Effector memory CD8-positive, alpha-beta T cell (primary cell): ENCODE data around the gene CHST4.
"Not testable (repeated sequence)": the region's sequence is repeated elsewhere in the genome, so short reads cannot be mapped to it uniquely, and the experiment has no call there.

Experiments
- ATAC-seq: fragments of 150-1000 bp; cut with Tn5 transposase; replicated peaks from 2 replicates; pipeline ENCODE4 v1.10.0; 2021; ENCODE audit warnings: mild to moderate bottlenecking, moderate library complexity
- DNase-seq, 3 experiments: peaks; one replicate each; pipeline ENCODE4 v3.0.0; 2021
- H3K27ac Mint-ChIP-seq, 2 donors: one replicate each; pipeline ENCODE4 v1.8.0; 2022; ENCODE audit warnings: mild to moderate bottlenecking in 2 of 2, mixed read lengths in 2 of 2, moderate library complexity in 2 of 2
- H3K27me3 Mint-ChIP-seq, 2 donors: one replicate each; pipeline ENCODE4 v1.8.0; 2022; ENCODE audit warnings: mixed read lengths in 2 of 2
- H3K36me3 Mint-ChIP-seq: one replicate; pipeline ENCODE4 v1.8.0; 2022; ENCODE audit warnings: mild to moderate bottlenecking, moderate library complexity, mixed read lengths; ENCODE audit not compliant: insufficient read depth
- H3K4me1 Mint-ChIP-seq, 2 donors: one replicate each; pipeline ENCODE4 v1.8.0; 2022; ENCODE audit warnings: low read depth in 2 of 2, mixed read lengths in 2 of 2
- H3K4me3 Mint-ChIP-seq, 2 donors: one replicate each; pipeline ENCODE4 v1.8.0; 2022; ENCODE audit warnings: mild to moderate bottlenecking in 2 of 2, mixed read lengths in 2 of 2, moderate library complexity in 2 of 2
- H3K9me3 Mint-ChIP-seq, 2 donors: one replicate each; pipeline ENCODE4 v1.8.0; 2022; ENCODE audit warnings: mixed read lengths in 2 of 2

The CHST4 gene

DNA sequence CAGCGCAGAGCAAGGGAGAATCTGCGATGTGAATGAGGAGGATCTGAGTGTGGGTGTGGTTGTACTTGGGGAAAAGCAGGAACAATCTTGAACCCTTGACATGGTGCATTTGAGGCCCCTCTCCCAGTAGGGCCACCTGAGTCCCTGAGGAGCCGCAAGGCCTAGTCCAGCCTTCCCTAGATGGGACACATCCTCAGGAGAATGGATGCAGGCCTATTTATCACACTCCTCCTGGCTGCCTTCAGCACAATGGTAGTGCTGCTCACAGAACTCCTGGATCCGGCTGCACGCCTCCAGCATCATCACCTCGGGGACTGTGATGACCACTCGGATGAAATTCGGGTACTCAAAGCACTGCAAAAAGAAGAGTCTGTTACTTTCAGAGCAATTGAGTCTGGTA lies 41.7 kb downstream of the CHST4 start:
- Mint-ChIP-seq H3K36me3 (peaks cover 14% of the 10 kb centered on the region), H3K27ac (no peak overlapping the region), H3K4me1 (peaks cover 15 to 19% of the 10 kb centered on the region in 2 donors), H3K9me3 (no peaks in the 10 kb centered on the region), H3K4me3 (no peak overlapping the region), H3K27me3 (peaks cover 13 to 26% of the 10 kb centered on the region in 2 donors)
- ATAC-seq = no peak
- no peak for DNase-seq

DNA sequence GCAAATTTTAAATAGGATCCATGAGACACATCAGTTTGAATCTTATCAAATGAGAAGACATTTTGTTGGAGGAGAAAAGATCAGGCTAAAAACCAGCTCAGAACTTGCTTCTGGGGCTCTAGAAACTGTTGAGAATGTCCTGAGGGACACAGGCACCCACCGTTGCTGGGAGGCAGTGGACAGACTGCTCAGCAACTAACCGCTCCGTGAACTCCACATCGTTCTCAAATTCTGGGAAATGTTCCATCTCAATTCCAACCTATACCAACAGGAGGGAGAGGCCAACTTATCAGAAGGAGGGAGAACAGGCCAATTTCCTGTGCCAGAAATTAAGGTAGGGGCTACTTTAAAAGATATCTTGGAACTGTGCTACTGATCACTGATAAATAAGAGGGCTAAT lies 42.3 kb downstream of the CHST4 start:
- Mint-ChIP-seq H3K36me3 (peaks cover 14% of the 10 kb centered on the region), H3K4me1 (peaks cover 15 to 19% of the 10 kb centered on the region in 2 donors), H3K9me3 (no peaks in the 10 kb centered on the region), H3K4me3 (no peak overlapping the region), H3K27ac (no peak overlapping the region), H3K27me3 (peaks cover 13 to 26% of the 10 kb centered on the region in 2 donors)
- DNase-seq (no peak), ATAC-seq (no peak)

DNA sequence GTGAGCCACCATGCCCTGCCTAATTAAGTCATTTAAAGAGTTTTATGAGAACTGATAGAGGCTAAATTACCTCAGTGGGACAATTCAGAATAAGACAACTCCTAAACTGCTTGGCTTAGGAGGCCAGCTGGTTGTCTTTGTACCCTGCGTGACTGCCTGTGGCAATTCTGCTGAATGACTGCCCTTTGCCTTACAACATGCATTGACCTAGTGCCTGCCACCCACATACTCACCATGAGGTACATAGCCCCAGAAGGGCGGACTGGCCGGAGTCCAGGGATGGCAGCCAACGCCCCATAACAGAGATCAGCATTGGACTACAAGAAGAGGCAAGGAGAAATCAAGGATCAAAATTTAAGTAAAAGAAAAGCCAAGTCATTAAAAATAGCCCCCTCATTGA lies 43.4 kb downstream of the CHST4 start:
- H3K27me3 Mint-ChIP-seq = peaks cover 13 to 26% of the 10 kb centered on the region in 2 donors
- no peak overlapping the region for H3K27ac Mint-ChIP-seq
- H3K36me3 Mint-ChIP-seq = peaks cover 11% of the 10 kb centered on the region
- DNase-seq = no peak
- H3K9me3 Mint-ChIP-seq = no peaks in the 10 kb centered on the region
- no peak for ATAC-seq
- H3K4me3 Mint-ChIP-seq = no peak overlapping the region
- H3K4me1 Mint-ChIP-seq = peaks cover 12% of the 10 kb centered on the region in 2 donors

DNA sequence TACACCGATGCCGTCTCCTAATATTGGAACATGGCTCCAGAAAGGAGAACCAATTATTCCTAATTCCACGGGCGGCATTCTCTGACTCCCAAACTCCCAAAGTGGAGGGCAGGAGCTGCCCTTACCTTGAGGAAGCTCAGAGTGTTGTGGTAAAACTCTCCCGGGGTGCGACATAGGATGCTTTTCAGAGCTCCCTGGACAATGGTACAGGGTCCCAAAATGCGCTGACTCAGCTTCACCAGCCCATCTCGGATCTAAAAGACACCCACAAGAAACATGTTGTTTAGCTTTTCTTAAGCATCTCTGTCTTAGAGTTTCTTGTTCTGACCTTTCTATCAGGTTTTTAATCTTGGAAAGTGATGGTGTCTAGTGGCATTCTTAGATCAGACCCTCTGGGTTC lies 43.9 kb downstream of the CHST4 start:
- Mint-ChIP-seq H3K4me3 (no peak overlapping the region), H3K27me3 (peaks cover 13 to 26% of the 10 kb centered on the region in 2 donors), H3K4me1 (peaks cover 8% of the 10 kb centered on the region in 2 donors), H3K9me3 (no peaks in the 10 kb centered on the region), H3K36me3 (peaks cover 6% of the 10 kb centered on the region), H3K27ac (no peak overlapping the region)
- no peak for DNase-seq
- ATAC-seq = no peak

DNA sequence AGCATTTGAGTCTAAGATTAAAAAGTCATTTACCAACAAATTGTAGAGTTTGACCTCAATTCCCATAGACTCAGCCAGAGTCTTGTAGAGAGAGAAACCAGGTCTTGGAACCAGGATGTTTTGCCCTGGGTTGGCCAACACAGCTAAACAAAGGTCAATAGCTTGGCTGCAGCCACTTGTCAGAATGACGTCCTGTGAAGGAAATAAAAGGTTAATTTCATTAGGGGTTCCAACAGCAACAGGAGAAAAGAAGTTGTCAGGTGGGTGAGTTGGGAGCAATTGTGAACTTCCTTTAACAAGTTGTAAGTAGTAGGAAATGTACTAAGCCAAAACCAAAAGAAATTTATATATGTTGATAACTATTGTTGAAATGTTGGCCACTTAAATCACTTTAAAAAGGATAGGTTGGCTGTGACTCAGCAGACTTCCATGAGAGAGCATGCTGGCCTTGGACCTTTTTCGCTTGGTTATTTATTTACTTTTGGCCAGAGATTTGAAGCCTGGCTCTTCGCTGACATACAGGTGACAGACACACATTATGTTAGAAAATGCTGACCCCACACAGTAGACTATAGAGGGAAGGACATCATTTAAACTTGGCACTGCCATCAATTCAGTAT lies 46.4 kb downstream of the CHST4 start:
- H3K9me3 Mint-ChIP-seq = no peaks in the 10 kb centered on the region
- no peak for ATAC-seq
- DNase-seq = no peak
- H3K27ac Mint-ChIP-seq = no peak overlapping the region
- no peaks in the 10 kb centered on the region for H3K36me3 Mint-ChIP-seq
- no peaks in the 10 kb centered on the region for H3K4me1 Mint-ChIP-seq
- H3K27me3 Mint-ChIP-seq = peaks cover 21 to 51% of the 10 kb centered on the region in 2 donors
- H3K4me3 Mint-ChIP-seq = no peak overlapping the region

DNA sequence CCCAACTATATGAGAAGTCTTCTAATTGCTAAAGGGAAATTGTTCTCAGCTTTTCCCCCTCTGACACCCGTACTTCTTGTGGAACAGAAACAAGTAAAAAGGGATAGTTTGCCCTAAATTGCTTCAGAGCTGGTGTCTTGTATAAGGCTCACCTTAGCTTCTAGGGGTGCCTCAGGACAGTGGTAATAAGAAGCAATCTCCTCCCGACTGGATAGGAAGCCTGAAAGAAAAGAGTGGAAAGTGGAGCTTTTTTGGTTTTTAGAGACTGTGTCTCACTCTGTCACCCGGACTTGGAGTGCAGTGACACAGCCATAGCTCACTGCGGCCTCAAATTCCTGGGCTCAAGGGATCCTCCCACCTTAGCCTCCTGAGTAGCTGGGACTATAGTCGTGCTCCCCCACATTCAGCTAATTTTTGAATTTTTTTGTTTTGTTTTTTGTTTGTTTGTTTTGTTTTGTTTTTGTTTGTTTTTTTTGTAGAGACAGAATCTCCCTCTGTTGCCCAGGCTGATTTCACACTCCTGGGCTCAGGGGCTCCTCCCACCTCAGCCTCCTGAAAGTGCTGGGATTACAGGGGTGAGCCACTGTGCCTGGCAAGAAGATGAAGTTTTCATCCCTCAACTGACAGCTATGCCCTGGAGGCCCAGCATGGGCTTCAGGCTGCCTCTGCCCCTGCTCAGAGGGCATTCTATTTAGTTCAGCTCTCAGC lies 47.3 kb downstream of the CHST4 start:
- no peaks in the 10 kb centered on the region for H3K9me3 Mint-ChIP-seq
- no peak overlapping the region for H3K4me3 Mint-ChIP-seq
- ATAC-seq = no peak
- H3K4me1 Mint-ChIP-seq = no peaks in the 10 kb centered on the region
- peaks cover 21 to 50% of the 10 kb centered on the region in 2 donors for H3K27me3 Mint-ChIP-seq
- H3K36me3 Mint-ChIP-seq = peaks cover under 1% of the 10 kb centered on the region
- no peak overlapping the region for H3K27ac Mint-ChIP-seq
- DNase-seq = no peak

DNA sequence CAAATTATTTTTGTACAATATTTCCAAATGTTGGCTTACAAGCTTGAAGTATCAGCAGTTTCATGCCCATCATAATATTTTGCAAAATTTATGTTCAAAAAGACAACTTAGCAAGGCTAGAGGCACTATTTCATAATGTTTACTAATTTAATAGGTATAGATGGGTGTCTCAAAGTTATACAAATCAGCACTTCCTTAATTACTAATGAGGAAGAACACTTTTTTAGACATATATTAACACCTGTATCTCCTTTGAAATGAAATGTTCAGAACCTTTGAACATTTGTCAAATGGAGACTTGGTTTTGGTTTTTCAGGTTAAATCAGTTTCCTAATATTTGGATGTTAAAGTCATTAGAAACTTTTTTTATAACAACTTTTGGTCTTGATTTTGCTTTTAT lies 48.5 kb downstream of the CHST4 start:
- no peak for ATAC-seq

DNA sequence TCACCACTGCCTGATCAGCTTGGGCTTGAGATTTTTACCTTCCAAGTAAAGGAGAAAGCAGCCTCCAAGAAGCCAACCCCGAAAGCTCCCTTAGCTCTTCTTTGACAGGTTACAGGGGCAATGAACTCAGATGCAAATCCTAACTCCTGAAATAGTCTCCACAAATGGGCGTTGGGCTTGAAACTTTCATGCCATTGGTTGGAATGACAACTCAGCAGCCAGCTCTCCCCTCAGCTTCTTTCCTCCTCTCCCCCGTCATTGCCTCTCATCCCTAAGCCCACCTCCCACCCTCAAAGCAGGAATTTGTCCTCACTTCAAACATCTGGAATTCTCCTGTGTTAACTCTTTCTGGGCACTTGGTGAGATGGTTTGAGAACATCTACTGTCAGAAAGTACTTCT lies 50.7 kb downstream of the CHST4 start, which contains the start of gene TAT:
Gene TAT (minus strand): TSS at position 122 of the 400 bp plus-strand sequence. CDS start 677 bp downstream, outside the sequence.
- Mint-ChIP-seq H3K4me1 (no peaks in the 10 kb centered on the region), H3K27ac (no peak within 1 kb of the TSS), H3K27me3 (peaks cover 8 to 44% of the 10 kb centered on the region in 2 donors), H3K36me3 (peaks cover 3% of the 10 kb centered on the region), H3K9me3 (no peaks in the 10 kb centered on the region), H3K4me3 (no peak within 1 kb of the TSS)
- ATAC-seq (no peak), DNase-seq (no peak)

More for the DNA sequence above, 48.5 kb downstream of the CHST4 start:
- no peaks in the 10 kb centered on the region for H3K9me3 Mint-ChIP-seq
- no peaks in the 10 kb centered on the region for H3K4me1 Mint-ChIP-seq
- DNase-seq = no peak
- peaks cover 3% of the 10 kb centered on the region for H3K36me3 Mint-ChIP-seq
- H3K27ac Mint-ChIP-seq = no peak overlapping the region
- peaks cover 17 to 48% of the 10 kb centered on the region in 2 donors for H3K27me3 Mint-ChIP-seq
- no peak overlapping the region for H3K4me3 Mint-ChIP-seq

DNA sequence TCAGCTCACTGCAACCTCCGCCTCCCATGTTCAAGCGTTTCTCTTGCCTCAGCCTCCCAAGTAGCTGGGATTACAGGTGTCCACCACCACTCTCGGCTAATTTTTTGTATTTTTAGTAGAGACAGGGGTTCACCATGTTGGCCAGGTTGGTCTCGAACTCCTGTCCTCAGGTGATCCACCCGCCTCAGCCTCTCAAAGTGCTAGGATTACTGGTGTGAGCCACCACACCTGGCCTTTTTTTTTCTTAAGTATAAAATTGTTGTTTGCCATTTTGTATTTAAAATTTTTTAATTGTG lies 56.3 kb downstream of the CHST4 start:
- not testable (repeated sequence) for H3K36me3 Mint-ChIP-seq, H3K4me3 Mint-ChIP-seq, H3K4me1 Mint-ChIP-seq, H3K27ac Mint-ChIP-seq, H3K9me3 Mint-ChIP-seq, DNase-seq, ATAC-seq
- H3K27me3 Mint-ChIP-seq = peaks cover 35 to 51% of the 10 kb centered on the region in 2 donors

DNA sequence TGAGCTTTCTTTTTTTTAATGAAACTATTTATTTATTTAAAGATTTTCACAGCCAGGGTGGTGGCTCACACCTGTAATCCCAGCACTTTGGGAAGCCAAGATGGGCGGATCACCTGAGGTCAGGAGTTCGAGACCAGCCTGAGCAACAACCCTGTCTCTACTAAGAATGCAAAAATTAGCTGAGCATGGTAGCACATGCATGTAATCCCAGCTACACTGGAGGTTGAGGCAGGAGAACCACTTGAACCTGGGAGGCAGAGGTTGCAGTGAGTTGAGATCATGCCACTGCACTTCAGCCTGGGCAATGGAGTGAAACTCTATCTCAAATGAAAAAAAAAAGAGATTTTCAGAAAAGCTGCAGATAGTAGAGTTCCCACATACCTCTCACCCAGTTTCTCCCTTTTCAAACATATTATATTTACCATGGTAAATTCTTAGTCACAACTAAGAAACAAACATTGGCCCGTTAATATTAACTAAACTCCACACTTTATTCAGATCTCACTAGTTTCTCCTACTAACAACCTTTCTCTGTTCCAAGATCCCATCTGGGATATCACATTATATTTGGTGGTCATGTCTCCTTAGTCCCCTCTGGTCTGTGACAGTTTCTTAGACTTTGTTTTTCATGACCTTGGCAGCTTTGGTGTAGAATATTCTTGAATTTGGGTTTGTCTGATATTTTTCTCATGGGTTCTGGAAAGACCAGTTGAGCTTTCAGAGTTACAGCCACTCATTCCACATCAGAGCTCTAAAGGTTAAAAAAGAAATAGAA lies 58.5 kb downstream of the CHST4 start:
- no peak overlapping the region for H3K4me3 Mint-ChIP-seq
- no peaks in the 10 kb centered on the region for H3K4me1 Mint-ChIP-seq
- H3K9me3 Mint-ChIP-seq = no peaks in the 10 kb centered on the region
- peaks cover 45 to 61% of the 10 kb centered on the region in 2 donors for H3K27me3 Mint-ChIP-seq
- H3K27ac Mint-ChIP-seq = no peak overlapping the region
- DNase-seq (no peak), ATAC-seq (no peak)
- no peaks in the 10 kb centered on the region for H3K36me3 Mint-ChIP-seq

DNA sequence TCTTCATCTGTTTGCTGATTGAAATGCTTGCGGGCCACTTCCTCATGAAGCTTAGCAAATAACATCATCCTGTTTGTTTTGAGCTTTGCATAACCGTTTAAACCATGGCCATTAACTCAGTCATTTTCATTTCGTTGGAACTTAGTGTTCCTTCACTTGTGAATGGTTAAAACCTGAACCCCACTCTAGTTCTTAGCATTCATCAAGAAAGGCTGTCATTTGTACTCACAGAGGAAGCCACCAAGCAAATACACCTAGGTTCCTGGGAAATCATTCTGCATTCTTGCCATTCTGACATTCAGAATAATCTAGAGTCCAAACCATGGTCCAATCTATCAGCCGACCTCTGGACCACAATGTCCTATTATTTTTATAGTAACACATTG lies 59.1 kb downstream of the CHST4 start:
- Mint-ChIP-seq H3K27ac (no peak overlapping the region), H3K9me3 (no peaks in the 10 kb centered on the region), H3K36me3 (no peaks in the 10 kb centered on the region), H3K4me1 (no peaks in the 10 kb centered on the region), H3K4me3 (no peak overlapping the region), H3K27me3 (peaks cover 47 to 56% of the 10 kb centered on the region in 2 donors)
- no peak for DNase-seq
- ATAC-seq = no peak
